WTC11 (cell line): ENCODE results near the gene FASTKD2.

Source experiments
- ETV6 ChIP-seq: sonication (generic); formaldehyde crosslinking; IDR thresholded peaks from 2 replicates; pipeline ENCODE4 v1.8.1; 2022; ENCODE audit warnings: mild to moderate bottlenecking, missing genetic modification reagents
- TF ChIP-seq, protein P1 (sequence below): fragments of 200-600 bp; IDR thresholded peaks from 2 replicates; pipeline ENCODE4 v1.8.0; 2022; ENCODE audit warnings: antibody characterized with exemption
- TF ChIP-seq, protein P2 (sequence below): sonication (generic); formaldehyde crosslinking; conservative IDR thresholded peaks from 2 replicates; pipeline ENCODE4 v1.8.1; 2022; ENCODE audit warnings: mild to moderate bottlenecking, missing genetic modification reagents

- no peak for TF ChIP-seq ETV6 (CRISPR knock-in tag)
- TF ChIP-seq, protein P1, sequence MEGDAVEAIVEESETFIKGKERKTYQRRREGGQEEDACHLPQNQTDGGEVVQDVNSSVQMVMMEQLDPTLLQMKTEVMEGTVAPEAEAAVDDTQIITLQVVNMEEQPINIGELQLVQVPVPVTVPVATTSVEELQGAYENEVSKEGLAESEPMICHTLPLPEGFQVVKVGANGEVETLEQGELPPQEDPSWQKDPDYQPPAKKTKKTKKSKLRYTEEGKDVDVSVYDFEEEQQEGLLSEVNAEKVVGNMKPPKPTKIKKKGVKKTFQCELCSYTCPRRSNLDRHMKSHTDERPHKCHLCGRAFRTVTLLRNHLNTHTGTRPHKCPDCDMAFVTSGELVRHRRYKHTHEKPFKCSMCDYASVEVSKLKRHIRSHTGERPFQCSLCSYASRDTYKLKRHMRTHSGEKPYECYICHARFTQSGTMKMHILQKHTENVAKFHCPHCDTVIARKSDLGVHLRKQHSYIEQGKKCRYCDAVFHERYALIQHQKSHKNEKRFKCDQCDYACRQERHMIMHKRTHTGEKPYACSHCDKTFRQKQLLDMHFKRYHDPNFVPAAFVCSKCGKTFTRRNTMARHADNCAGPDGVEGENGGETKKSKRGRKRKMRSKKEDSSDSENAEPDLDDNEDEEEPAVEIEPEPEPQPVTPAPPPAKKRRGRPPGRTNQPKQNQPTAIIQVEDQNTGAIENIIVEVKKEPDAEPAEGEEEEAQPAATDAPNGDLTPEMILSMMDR, result no peak
- TF ChIP-seq, protein P2, sequence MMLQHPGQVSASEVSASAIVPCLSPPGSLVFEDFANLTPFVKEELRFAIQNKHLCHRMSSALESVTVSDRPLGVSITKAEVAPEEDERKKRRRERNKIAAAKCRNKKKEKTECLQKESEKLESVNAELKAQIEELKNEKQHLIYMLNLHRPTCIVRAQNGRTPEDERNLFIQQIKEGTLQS, result no peak
Measured at GRCh38 chr2:206799083-206799482, 33.7 kb downstream of the FASTKD2 start.
